GM12892 (cell line): ENCODE data around the gene KLLN.
"Not testable (repeated sequence)": the region's sequence is repeated elsewhere in the genome, so short reads cannot be mapped to it uniquely, and the experiment has no call there.

Experiments used
- POLR2A ChIP-seq: IDR thresholded peaks from 2 replicates; pipeline ENCODE4 v1.6.1; 2011; ENCODE audit warnings: low read depth, low read length, control low read depth
- POLR2AphosphoS5 ChIP-seq: IDR thresholded peaks from 2 replicates; pipeline ENCODE4 v1.6.1; 2011; ENCODE audit warnings: low read depth, low read length, control low read depth
- TAF1 ChIP-seq: IDR thresholded peaks from 2 replicates; pipeline ENCODE4 v1.6.1; 2011; ENCODE audit warnings: low read depth, mild to moderate bottlenecking, control low read depth, low read length, borderline replicate concordance

GRCh38 chr10:87869139-87869538 lies 5.8 kb upstream of the KLLN start:
- not testable (repeated sequence) for TF ChIP-seq POLR2A, TAF1, POLR2AphosphoS5
